Esophagus (tissue), 2 donors: ENCODE results near the gene CD300C. TPM values are rescaled to one million over a fixed set of nuclear protein-coding genes. Genes with fewer than 3 reads are reported as not detected.
"Not testable (repeated sequence)": the region's sequence is repeated elsewhere in the genome, so short reads cannot be mapped to it uniquely, and the experiment has no call there.

Experiments
- H3K27ac ChIP-seq, 2 donors: one replicate each; pipeline ENCODE4 v1.5.1; 2013; ENCODE audit warnings: low read depth in 2 of 2, mild to moderate bottlenecking in 2 of 2, inconsistent platforms in 1 of 2, low read length in 1 of 2, moderate library complexity in 1 of 2
- H3K27me3 ChIP-seq, 2 donors: one replicate each; pipeline ENCODE4 v1.6.1; 2013; ENCODE audit warnings: low read length in 2 of 2, control low read depth in 1 of 2, mild to moderate bottlenecking in 1 of 2; ENCODE audit not compliant: insufficient read depth in 2 of 2, control insufficient read depth in 1 of 2
- H3K36me3 ChIP-seq, 2 donors: one replicate each; pipeline ENCODE4 v1.6.1; 2013; ENCODE audit warnings: low read length in 1 of 2; ENCODE audit not compliant: control insufficient read depth in 2 of 2, insufficient read depth in 2 of 2
- H3K4me1 ChIP-seq, 2 donors: one replicate each; pipeline ENCODE4 v1.6.1; 2013; ENCODE audit warnings: low read length in 1 of 2; ENCODE audit not compliant: control insufficient read depth in 2 of 2, insufficient read depth in 2 of 2
- H3K4me3 ChIP-seq, 2 donors: one replicate each; pipeline ENCODE4 v1.5.1; 2013; ENCODE audit warnings: low read length in 2 of 2, mild to moderate bottlenecking in 2 of 2, low read depth in 1 of 2, moderate library complexity in 1 of 2
- H3K9me3 ChIP-seq, 2 donors: one replicate each; pipeline ENCODE4 v1.6.1; 2013; ENCODE audit warnings: mild to moderate bottlenecking in 2 of 2, low read depth in 1 of 2, low read length in 1 of 2, moderate library complexity in 1 of 2; ENCODE audit not compliant: control insufficient read depth in 2 of 2, insufficient read depth in 1 of 2
- WGBS, 2 donors: extraction: QIAGEN DNeasy Blood & Tissue Kit; methylation state at CpG; one replicate each; pipeline ENCODE4 v1.1.7; 2013; 5-methylcytosine and 5-hydroxymethylcytosine counted together
- polyA plus RNA-seq, 2 donors: library from polyadenylated mRNA; stranded (reverse); fragments of 200-250 nt; gene quantifications; one replicate each; pipeline ENCODE4 v1.2.3, GENCODE V29; 2013
- donor health status: healthy with polysubstance abuse.
- donor health status: Bipolar disorder and iron deficiency.

CD300C gene
- polyA plus RNA-seq, 2 donors = 0.04 to 0.14 TPM

- Histone ChIP-seq H3K27ac (no peak overlapping the region), H3K4me3 (no peak overlapping the region), H3K36me3 (no peaks in the 10 kb centered on the region), H3K9me3 (no peaks in the 10 kb centered on the region), H3K27me3 (no peaks in the 10 kb centered on the region), H3K4me1 (peaks cover 0 to 3% of the 10 kb centered on the region in 2 donors)
- WGBS, 2 donors = 56 to 65% methylated on average over 5 of the region's 5 CpGs
These were observed 28.7 kb upstream of the CD300C start for GRCh38 chr17:74574489-74575142.

GRCh38 chr17:74573635-74574034 is 27.7 kb upstream of the CD300C start:
- not testable (repeated sequence) for H3K4me3 ChIP-seq, H3K27me3 ChIP-seq, H3K27ac ChIP-seq, H3K9me3 ChIP-seq, H3K36me3 ChIP-seq, H3K4me1 ChIP-seq

- Histone ChIP-seq H3K36me3 (no peaks in the 10 kb centered on the region), H3K9me3 (no peaks in the 10 kb centered on the region), H3K27me3 (no peaks in the 10 kb centered on the region), H3K4me3 (no peak overlapping the region), H3K27ac (no peak overlapping the region), H3K4me1 (peaks cover 0 to 11% of the 10 kb centered on the region in 2 donors)
- WGBS, 2 donors = 79 to 88% methylated on average over 3 of the region's 3 CpGs
These were observed 27.3 kb upstream of the CD300C start for GRCh38 chr17:74573169-74573568.

- no peaks in the 10 kb centered on the region for H3K36me3 ChIP-seq
- no peak overlapping the region for H3K27ac ChIP-seq
- no peaks in the 10 kb centered on the region for H3K9me3 ChIP-seq
- WGBS, 2 donors = 83 to 84% methylated on average over 4 of the region's 4 CpGs
- no peaks in the 10 kb centered on the region for H3K27me3 ChIP-seq
- peaks cover 0 to 11% of the 10 kb centered on the region in 2 donors for H3K4me1 ChIP-seq
- H3K4me3 ChIP-seq = no peak overlapping the region
These were observed 25.8 kb upstream of the CD300C start for GRCh38 chr17:74571621-74572270.

- Histone ChIP-seq H3K27ac (peak overlapping the region; percentile 76 to 93), H3K36me3 (no peaks in the 10 kb centered on the region), H3K27me3 (no peaks in the 10 kb centered on the region), H3K9me3 (no peaks in the 10 kb centered on the region), H3K4me3 (no peak overlapping the region), H3K4me1 (peaks cover 0 to 11% of the 10 kb centered on the region in 2 donors)
- WGBS, 2 donors = 40 to 46% methylated on average over 32 of the region's 32 CpGs
These were observed 23.4 kb upstream of the CD300C start for GRCh38 chr17:74569020-74570003.

GRCh38 chr17:74568106-74568873 is 22.4 kb upstream of the CD300C start:
- Histone ChIP-seq H3K27ac (no peak overlapping the region), H3K9me3 (no peaks in the 10 kb centered on the region), H3K36me3 (no peaks in the 10 kb centered on the region), H3K27me3 (no peaks in the 10 kb centered on the region), H3K4me3 (no peak overlapping the region), H3K4me1 (peaks cover 0 to 11% of the 10 kb centered on the region in 2 donors)
- 79 to 80% methylated on average over 4 of the region's 4 CpGs for WGBS, 2 donors

GRCh38 chr17:74567397-74567796 is 21.5 kb upstream of the CD300C start, which contains the start of gene CD300H:
TSS of gene CD300H (minus strand) at chr17:74567509.
- H3K27me3 ChIP-seq = no peaks in the 10 kb centered on the region
- 80 to 82% methylated on average over 2 of the region's 2 CpGs for WGBS, 2 donors
- no peak within 1 kb of the TSS for H3K27ac ChIP-seq
- H3K4me3 ChIP-seq = no peak within 1 kb of the TSS
- peaks cover 0 to 11% of the 10 kb centered on the region in 2 donors for H3K4me1 ChIP-seq
- no peaks in the 10 kb centered on the region for H3K36me3 ChIP-seq
- H3K9me3 ChIP-seq = no peaks in the 10 kb centered on the region

- Histone ChIP-seq H3K27ac (no peak overlapping the region), H3K4me3 (no peak overlapping the region), H3K36me3 (no peaks in the 10 kb centered on the region), H3K9me3 (no peaks in the 10 kb centered on the region), H3K4me1 (peaks cover 0 to 11% of the 10 kb centered on the region in 2 donors), H3K27me3 (no peaks in the 10 kb centered on the region)
- 40 to 41% methylated on average over 9 of the region's 9 CpGs for WGBS, 2 donors
These were observed 20.3 kb upstream of the CD300C start for GRCh38 chr17:74566132-74566753.
